ENCODE data around the gene TSTD1. TPM values are rescaled to one million over a fixed set of nuclear protein-coding genes. Genes with fewer than 3 reads are reported as not detected.

Gene TSTD1
- 10 to 100 TPM; 49.4 to 76.5 (median 63.5) TPM for polyA plus RNA-seq (ENCODE audit: insufficient read length in 3 of 3)
- long read RNA-seq, donor 1, transcript TSTD1-203 (3 exons, 457 nt): minor isoform, 7 of 66 reads
- long read RNA-seq, donor 1, transcript TSTD1-204 (4 exons, 593 nt): major isoform, 45 of 66 reads
- long read RNA-seq, donor 1, transcript TSTD1-205 (2 exons, 591 nt): minor isoform, 6 of 66 reads
- long read RNA-seq, donor 1, partial matches to known transcripts: 0 of 66 reads
- long read RNA-seq, donor 1, other reads (novel, unspliced or antisense): 5 of 66 reads
- long read RNA-seq, donor 2, transcript TSTD1-201 (3 exons, 626 nt): minor isoform, 5 of 76 reads
- long read RNA-seq, donor 2, transcript TSTD1-203 (3 exons, 457 nt): minor isoform, 8 of 76 reads
- long read RNA-seq, donor 2, transcript TSTD1-204 (4 exons, 593 nt): major isoform, 43 of 76 reads
- long read RNA-seq, donor 2, partial matches to known transcripts: 0 of 76 reads
- long read RNA-seq, donor 2, other reads (novel, unspliced or antisense): 8 of 76 reads
- long read RNA-seq, donor 3, transcript TSTD1-205 (2 exons, 591 nt): minor isoform, 10 of 104 reads
- long read RNA-seq, donor 3, transcript TSTD1-204 (4 exons, 593 nt): major isoform, 53 of 104 reads
- long read RNA-seq, donor 3, transcript TSTD1-203 (3 exons, 457 nt): minor isoform, 8 of 104 reads
- long read RNA-seq, donor 3, transcript TSTD1-201 (3 exons, 626 nt): minor isoform, 11 of 104 reads
- long read RNA-seq, donor 3, partial matches to known transcripts: 0 of 104 reads
- long read RNA-seq, donor 3, other reads (novel, unspliced or antisense): 13 of 104 reads
- long read RNA-seq, donor 4, transcript TSTD1-204 (4 exons, 593 nt): major isoform, 44 of 71 reads
- long read RNA-seq, donor 4, transcript TSTD1-201 (3 exons, 626 nt): minor isoform, 6 of 71 reads
- long read RNA-seq, donor 4, partial matches to known transcripts: 0 of 71 reads
- long read RNA-seq, donor 4, other reads (novel, unspliced or antisense): 7 of 71 reads
- long read RNA-seq, donor 5: 0 reads
- long read RNA-seq, donor 6, transcript TSTD1-203 (3 exons, 457 nt): minor isoform, 9 of 74 reads
- long read RNA-seq, donor 6, transcript TSTD1-204 (4 exons, 593 nt): major isoform, 42 of 74 reads
- long read RNA-seq, donor 6, transcript TSTD1-205 (2 exons, 591 nt): minor isoform, 9 of 74 reads
- long read RNA-seq, donor 6, partial matches to known transcripts: 0 of 74 reads
- long read RNA-seq, donor 6, other reads (novel, unspliced or antisense): 7 of 74 reads
- long read RNA-seq, donor 7, transcript TSTD1-205 (2 exons, 591 nt): minor isoform, 8 of 93 reads
- long read RNA-seq, donor 7, transcript TSTD1-204 (4 exons, 593 nt): major isoform, 59 of 93 reads
- long read RNA-seq, donor 7, transcript TSTD1-203 (3 exons, 457 nt): minor isoform, 9 of 93 reads
- long read RNA-seq, donor 7, transcript TSTD1-201 (3 exons, 626 nt): minor isoform, 7 of 93 reads
- long read RNA-seq, donor 7, partial matches to known transcripts: 0 of 93 reads
- long read RNA-seq, donor 7, other reads (novel, unspliced or antisense): 5 of 93 reads
- long read RNA-seq, donor 8, transcript TSTD1-205 (2 exons, 591 nt): minor isoform, 19 of 187 reads
- long read RNA-seq, donor 8, transcript TSTD1-203 (3 exons, 457 nt): minor isoform, 13 of 187 reads
- long read RNA-seq, donor 8, transcript TSTD1-204 (4 exons, 593 nt): major isoform, 116 of 187 reads
- long read RNA-seq, donor 8, transcript TSTD1-206 (3 exons, 477 nt): minor isoform, 11 of 187 reads
- long read RNA-seq, donor 8, partial matches to known transcripts: 0 of 187 reads
- long read RNA-seq, donor 8, other reads (novel, unspliced or antisense): 15 of 187 reads
- long read RNA-seq, donor 9, transcript TSTD1-204 (4 exons, 593 nt): major isoform, 49 of 71 reads
- long read RNA-seq, donor 9, transcript TSTD1-201 (3 exons, 626 nt): minor isoform, 6 of 71 reads
- long read RNA-seq, donor 9, partial matches to known transcripts: 0 of 71 reads
- long read RNA-seq, donor 9, other reads (novel, unspliced or antisense): 7 of 71 reads
- long read RNA-seq, donor 10, transcript TSTD1-204 (4 exons, 593 nt): major isoform, 49 of 85 reads
- long read RNA-seq, donor 10, transcript TSTD1-205 (2 exons, 591 nt): minor isoform, 11 of 85 reads
- long read RNA-seq, donor 10, transcript TSTD1-203 (3 exons, 457 nt): minor isoform, 5 of 85 reads
- long read RNA-seq, donor 10, transcript TSTD1-201 (3 exons, 626 nt): minor isoform, 6 of 85 reads
- long read RNA-seq, donor 10, partial matches to known transcripts: 0 of 85 reads
- long read RNA-seq, donor 10, other reads (novel, unspliced or antisense): 8 of 85 reads
- long read RNA-seq, donor 11, transcript TSTD1-204 (4 exons, 593 nt): major isoform, 37 of 61 reads
- long read RNA-seq, donor 11, transcript TSTD1-201 (3 exons, 626 nt): minor isoform, 10 of 61 reads
- long read RNA-seq, donor 11, partial matches to known transcripts: 0 of 61 reads
- long read RNA-seq, donor 11, other reads (novel, unspliced or antisense): 6 of 61 reads
- long read RNA-seq, donor 12, transcript TSTD1-204 (4 exons, 593 nt): major isoform, 27 of 42 reads
- long read RNA-seq, donor 12, transcript TSTD1-203 (3 exons, 457 nt): minor isoform, 7 of 42 reads
- long read RNA-seq, donor 12, partial matches to known transcripts: 0 of 42 reads
- long read RNA-seq, donor 12, other reads (novel, unspliced or antisense): 0 of 42 reads
- long read RNA-seq, donor 13, transcript TSTD1-204 (4 exons, 593 nt): major isoform, 108 of 200 reads
- long read RNA-seq, donor 13, transcript TSTD1-205 (2 exons, 591 nt): minor isoform, 5 of 200 reads
- long read RNA-seq, donor 13, transcript TSTD1-203 (3 exons, 457 nt): minor isoform, 18 of 200 reads
- long read RNA-seq, donor 13, transcript TSTD1-201 (3 exons, 626 nt): minor isoform, 15 of 200 reads
- long read RNA-seq, donor 13, partial matches to known transcripts: 23 of 200 reads
- long read RNA-seq, donor 13, other reads (novel, unspliced or antisense): 20 of 200 reads
- long read RNA-seq, donor 14, transcript TSTD1-204 (4 exons, 593 nt): major isoform, 58 of 90 reads
- long read RNA-seq, donor 14, transcript TSTD1-205 (2 exons, 591 nt): minor isoform, 5 of 90 reads
- long read RNA-seq, donor 14, transcript TSTD1-203 (3 exons, 457 nt): minor isoform, 12 of 90 reads
- long read RNA-seq, donor 14, transcript TSTD1-201 (3 exons, 626 nt): minor isoform, 5 of 90 reads
- long read RNA-seq, donor 14, partial matches to known transcripts: 0 of 90 reads
- long read RNA-seq, donor 14, other reads (novel, unspliced or antisense): 7 of 90 reads
- long read RNA-seq, donor 15, transcript TSTD1-204 (4 exons, 593 nt): major isoform, 14 of 24 reads
- long read RNA-seq, donor 15, transcript TSTD1-203 (3 exons, 457 nt): minor isoform, 7 of 24 reads
- long read RNA-seq, donor 15, partial matches to known transcripts: 0 of 24 reads
- long read RNA-seq, donor 15, other reads (novel, unspliced or antisense): 0 of 24 reads
- long read RNA-seq, donor 16, transcript TSTD1-204 (4 exons, 593 nt): major isoform, 100 of 158 reads
- long read RNA-seq, donor 16, transcript TSTD1-201 (3 exons, 626 nt): minor isoform, 14 of 158 reads
- long read RNA-seq, donor 16, transcript TSTD1-203 (3 exons, 457 nt): minor isoform, 8 of 158 reads
- long read RNA-seq, donor 16, transcript TSTD1-205 (2 exons, 591 nt): minor isoform, 8 of 158 reads
- long read RNA-seq, donor 16, partial matches to known transcripts: 0 of 158 reads
- long read RNA-seq, donor 16, other reads (novel, unspliced or antisense): 19 of 158 reads

- DNase-seq (ENCODE audit: extremely low read depth in 1 of 11, low read depth in 9 of 11, low spot score in 4 of 11): peak in 4 of 11 donors; percentile 41 to 57 (median 45)
Observed at GRCh38 chr1:161038523-161039153, at the start of gene TSTD1. TSS of gene TSTD1 (minus strand) at chr1:161038964. CDS start at chr1:161038889, 75 bp downstream.

GRCh38 chr1:161086457-161086856 is 47.7 kb upstream of the TSTD1 start:
- DNase-seq (ENCODE audit: extremely low read depth in 1 of 11, low read depth in 9 of 11, low spot score in 4 of 11): no peak

GRCh38 chr1:161085165-161085564 is 46.4 kb upstream of the TSTD1 start:
- DNase-seq (ENCODE audit: extremely low read depth in 1 of 11, low read depth in 9 of 11, low spot score in 4 of 11): no peak

GRCh38 chr1:161084597-161084988 is 45.8 kb upstream of the TSTD1 start:
- no peak for DNase-seq (ENCODE audit: extremely low read depth in 1 of 11, low read depth in 9 of 11, low spot score in 4 of 11)

- no peak for DNase-seq (ENCODE audit: extremely low read depth in 1 of 11, low read depth in 9 of 11, low spot score in 4 of 11)
Observed at GRCh38 chr1:161083748-161084596, 45.2 kb upstream of the TSTD1 start.

GRCh38 chr1:161082996-161083747 is 44.4 kb upstream of the TSTD1 start:
- DNase-seq (ENCODE audit: extremely low read depth in 1 of 11, low read depth in 9 of 11, low spot score in 4 of 11): no peak

GRCh38 chr1:161082483-161082882 is 43.7 kb upstream of the TSTD1 start:
- DNase-seq (ENCODE audit: extremely low read depth in 1 of 11, low read depth in 9 of 11, low spot score in 4 of 11): no peak

GRCh38 chr1:161081519-161081918 is 42.8 kb upstream of the TSTD1 start:
- no peak for DNase-seq (ENCODE audit: extremely low read depth in 1 of 11, low read depth in 9 of 11, low spot score in 4 of 11)

- DNase-seq (ENCODE audit: extremely low read depth in 1 of 11, low read depth in 9 of 11, low spot score in 4 of 11): no peak
Observed at GRCh38 chr1:161080441-161081405, 42.0 kb upstream of the TSTD1 start.

GRCh38 chr1:161079436-161080110 is 40.8 kb upstream of the TSTD1 start:
- no peak for DNase-seq (ENCODE audit: extremely low read depth in 1 of 11, low read depth in 9 of 11, low spot score in 4 of 11)

- DNase-seq (ENCODE audit: extremely low read depth in 1 of 11, low read depth in 9 of 11, low spot score in 4 of 11): no peak
Observed at GRCh38 chr1:161077426-161077825, 38.7 kb upstream of the TSTD1 start.
